Subcutaneous abdominal adipose tissue (tissue), 5 donors: ENCODE data around the gene TRIM17.

Experiments used
- H3K27ac ChIP-seq: one replicate; pipeline ENCODE4 v1.7.0; 2013; ENCODE audit warnings: low read depth, mild to moderate bottlenecking, inconsistent platforms, low read length, moderate library complexity
- H3K27me3 ChIP-seq, 5 donors: one replicate each; pipeline ENCODE4 v1.7.0; 2013; ENCODE audit warnings: low read length in 5 of 5, inconsistent platforms in 1 of 5; ENCODE audit not compliant: control insufficient read depth in 5 of 5, insufficient read depth in 4 of 5
- H3K36me3 ChIP-seq, 5 donors: one replicate each; pipeline ENCODE4 v1.7.0; 2013; ENCODE audit warnings: low read length in 5 of 5; ENCODE audit not compliant: control insufficient read depth in 5 of 5, insufficient read depth in 5 of 5
- H3K4me1 ChIP-seq, 5 donors: one replicate each; pipeline ENCODE4 v1.7.0; 2013; ENCODE audit warnings: low read length in 5 of 5, mild to moderate bottlenecking in 3 of 5, moderate library complexity in 1 of 5; ENCODE audit not compliant: control insufficient read depth in 5 of 5, insufficient read depth in 5 of 5
- H3K4me3 ChIP-seq, 5 donors: one replicate each; pipeline ENCODE4 v1.7.0; 2013; ENCODE audit warnings: low read length in 5 of 5, low read depth in 1 of 5
- H3K9ac ChIP-seq, 5 donors: one replicate each; pipeline ENCODE4 v1.7.0; 2013; ENCODE audit warnings: low read length in 5 of 5, mild to moderate bottlenecking in 4 of 5, moderate library complexity in 3 of 5
- H3K9me3 ChIP-seq, 5 donors: one replicate each; pipeline ENCODE4 v1.7.0; 2013; ENCODE audit warnings: low read length in 5 of 5; ENCODE audit not compliant: control insufficient read depth in 5 of 5
- donor health status: healthy.
- donor health status: healthy.
- donor health status: healthy.
- donor health status: healthy.
- donor health status: healthy.

Gene TRIM17

DNA sequence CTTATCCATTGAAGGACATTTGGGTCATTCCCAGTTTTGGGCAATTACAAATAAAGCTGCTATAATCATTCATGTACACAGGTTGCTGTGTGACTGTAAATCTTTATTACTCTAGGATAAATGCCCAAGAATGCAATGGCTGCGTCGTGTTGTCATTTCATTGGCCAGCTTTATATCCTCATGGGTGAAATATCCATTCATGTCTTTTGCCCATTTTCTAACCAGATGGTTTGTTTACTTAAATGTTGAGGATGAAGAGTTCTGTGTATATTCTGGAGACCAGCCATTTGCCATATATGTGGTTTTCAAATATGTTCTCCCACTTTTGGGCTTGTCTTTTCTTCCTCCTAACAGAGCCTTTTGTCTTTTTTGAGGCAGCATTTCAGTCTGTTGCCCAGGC, 35.3 kb downstream of the TRIM17 start:
- H3K27me3 ChIP-seq, result peaks cover 0 to 5% (median 0%) of the 10 kb centered on the region in 5 donors
- no peak overlapping the region for H3K9ac ChIP-seq
- H3K36me3 ChIP-seq, result no peaks in the 10 kb centered on the region
- H3K4me1 ChIP-seq, result peaks cover 0 to 18% (median 16%) of the 10 kb centered on the region in 5 donors
- H3K9me3 ChIP-seq, result peaks cover 0 to 8% (median 4%) of the 10 kb centered on the region in 5 donors
- no peak overlapping the region for H3K4me3 ChIP-seq
- H3K27ac ChIP-seq, result no peak overlapping the region

DNA sequence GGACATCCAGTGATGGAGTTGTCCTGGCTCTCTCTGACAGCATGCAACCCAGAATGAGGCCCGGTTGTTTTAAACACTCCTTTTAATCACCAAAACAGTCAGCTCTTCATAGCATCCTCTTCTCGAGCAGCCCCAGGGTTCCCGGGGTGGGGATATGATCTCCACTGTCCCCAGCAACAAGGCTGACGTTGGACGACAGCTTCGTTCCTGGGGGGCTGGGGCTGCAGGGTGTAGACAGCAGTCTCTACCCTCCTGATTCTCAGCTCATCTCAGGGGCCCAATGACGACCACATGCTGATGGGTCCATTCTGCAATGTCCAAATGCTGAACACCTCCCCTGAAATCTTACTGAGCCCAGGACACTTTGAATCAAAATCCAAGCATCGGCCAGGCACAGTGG, 37.0 kb downstream of the TRIM17 start:
- peaks cover 0 to 9% (median 4%) of the 10 kb centered on the region in 5 donors for H3K9me3 ChIP-seq
- no peaks in the 10 kb centered on the region for H3K36me3 ChIP-seq
- H3K27me3 ChIP-seq, result peaks cover 0 to 5% (median 0%) of the 10 kb centered on the region in 5 donors
- peak overlapping the region in 3 of 5 donors; percentile 55 to 73 (median 69) for H3K4me3 ChIP-seq
- H3K9ac ChIP-seq, result no peak overlapping the region
- H3K4me1 ChIP-seq, result peaks cover 3 to 28% (median 23%) of the 10 kb centered on the region in 5 donors
- H3K27ac ChIP-seq, result no peak overlapping the region

DNA sequence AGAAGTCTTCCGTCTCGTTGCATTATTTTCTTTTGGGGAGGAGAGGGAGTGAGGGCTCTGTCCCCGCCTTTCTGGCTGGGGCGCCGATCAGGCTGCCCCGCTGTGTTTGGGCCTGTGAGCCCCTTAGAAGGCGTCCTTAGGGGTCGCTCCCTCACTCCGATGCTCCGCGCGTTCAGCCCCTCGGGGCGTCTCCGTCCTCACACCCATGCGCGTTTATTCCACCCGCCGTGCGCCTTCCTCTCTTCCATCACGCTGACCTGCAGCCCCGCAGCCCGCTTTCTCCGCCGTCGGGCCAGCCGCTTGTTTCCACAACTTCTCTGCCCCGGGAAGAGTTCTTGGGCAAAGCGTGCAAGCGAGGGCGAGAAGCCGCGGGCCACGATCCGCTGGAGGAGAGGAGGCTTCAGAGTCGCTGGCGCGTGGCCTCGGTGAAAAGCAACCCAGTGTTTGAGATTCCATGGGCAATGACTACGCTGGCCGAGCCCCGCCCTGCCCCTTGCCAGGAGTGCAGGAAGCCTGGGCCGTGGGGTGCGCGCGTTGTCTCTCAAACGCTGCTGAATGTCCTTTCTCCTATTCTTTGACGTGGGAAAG, 37.7 kb downstream of the TRIM17 start:
- peaks cover 3 to 33% (median 27%) of the 10 kb centered on the region in 5 donors for H3K4me1 ChIP-seq
- H3K4me3 ChIP-seq, result peak overlapping the region; percentile 55 to 73 (median 69)
- no peaks in the 10 kb centered on the region for H3K36me3 ChIP-seq
- H3K9ac ChIP-seq, result peak overlapping the region in 3 of 5 donors; percentile 34 to 67 (median 61)
- peaks cover 0 to 5% (median 0%) of the 10 kb centered on the region in 5 donors for H3K27me3 ChIP-seq
- peaks cover 0 to 9% (median 4%) of the 10 kb centered on the region in 5 donors for H3K9me3 ChIP-seq
- H3K27ac ChIP-seq, result no peak overlapping the region

DNA sequence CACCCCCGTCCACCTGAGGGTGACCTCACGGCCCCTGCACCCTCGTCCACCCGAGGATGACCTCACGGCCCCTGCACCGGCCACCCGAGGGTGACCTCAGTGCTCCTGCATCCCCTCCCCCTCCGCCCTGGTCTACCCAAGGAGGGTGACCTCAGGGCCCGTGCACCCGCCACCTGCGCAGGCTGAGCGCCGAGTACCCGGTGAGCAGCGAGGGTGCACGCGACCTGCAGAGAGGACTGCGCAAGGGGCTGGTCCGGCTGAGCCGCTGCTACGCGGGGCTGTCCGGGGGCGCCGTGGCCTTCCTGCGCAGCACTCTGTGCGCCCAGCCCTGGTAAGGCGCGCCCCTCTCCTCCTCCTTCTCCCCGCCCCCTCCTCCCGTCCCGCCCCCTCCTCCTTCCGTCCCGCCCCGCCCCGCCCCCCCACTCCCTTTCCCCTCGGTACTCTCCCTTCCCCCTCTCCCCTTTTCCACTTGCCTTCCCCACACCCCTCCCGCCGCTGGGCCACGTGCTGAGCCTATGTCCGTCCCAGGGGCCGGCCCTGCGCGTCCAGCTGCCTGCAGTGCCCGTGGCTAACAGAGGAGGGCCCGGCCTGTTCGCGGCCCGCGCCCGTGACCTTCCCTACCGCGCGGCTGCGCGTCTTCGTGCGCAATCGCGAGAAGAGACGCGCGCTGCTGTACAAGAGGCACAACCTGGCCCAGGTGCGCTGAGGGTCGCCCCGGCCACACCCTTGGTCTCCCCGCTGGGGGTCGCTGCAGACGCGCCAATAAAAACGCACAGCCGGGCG, 38.4 kb downstream of the TRIM17 start:
- H3K9ac ChIP-seq, result peak overlapping the region in 3 of 5 donors; percentile 34 to 67 (median 61)
- H3K4me3 ChIP-seq, result peak overlapping the region in 4 of 5 donors; percentile 66 to 73 (median 70)
- no peak overlapping the region for H3K27ac ChIP-seq
- no peaks in the 10 kb centered on the region for H3K36me3 ChIP-seq
- peaks cover 0 to 9% (median 4%) of the 10 kb centered on the region in 5 donors for H3K9me3 ChIP-seq
- peaks cover 0 to 5% (median 0%) of the 10 kb centered on the region in 5 donors for H3K27me3 ChIP-seq
- H3K4me1 ChIP-seq, result peaks cover 3 to 33% (median 27%) of the 10 kb centered on the region in 5 donors

DNA sequence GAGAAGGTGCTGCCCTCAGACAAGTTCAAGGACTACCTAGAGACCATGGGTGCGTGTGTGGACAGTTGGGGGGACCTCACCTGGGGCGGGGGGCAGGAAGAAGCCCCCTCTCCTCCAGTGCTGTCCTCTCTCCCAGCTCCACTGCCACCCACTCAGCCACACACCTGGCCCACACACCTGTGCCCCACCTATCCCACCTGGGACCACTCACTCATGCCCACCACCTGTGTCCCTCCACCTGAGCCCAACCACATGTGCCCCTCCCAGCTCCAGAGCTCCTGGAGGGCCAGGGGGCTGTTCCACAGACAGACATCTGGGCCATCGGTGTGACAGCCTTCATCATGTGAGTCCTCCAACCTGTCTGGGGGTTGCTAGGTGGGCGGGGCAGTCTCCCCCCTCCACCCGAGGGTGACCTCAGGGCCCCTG, 39.0 kb downstream of the TRIM17 start:
- Histone ChIP-seq H3K27ac (no peak overlapping the region), H3K36me3 (no peaks in the 10 kb centered on the region), H3K9me3 (peaks cover 0 to 9% (median 4%) of the 10 kb centered on the region in 5 donors), H3K27me3 (peaks cover 0 to 5% (median under 1%) of the 10 kb centered on the region in 5 donors), H3K4me3 (peak overlapping the region in 1 of 5 donors; percentile 73), H3K4me1 (peaks cover 3 to 33% (median 27%) of the 10 kb centered on the region in 5 donors), H3K9ac (no peak overlapping the region)

DNA sequence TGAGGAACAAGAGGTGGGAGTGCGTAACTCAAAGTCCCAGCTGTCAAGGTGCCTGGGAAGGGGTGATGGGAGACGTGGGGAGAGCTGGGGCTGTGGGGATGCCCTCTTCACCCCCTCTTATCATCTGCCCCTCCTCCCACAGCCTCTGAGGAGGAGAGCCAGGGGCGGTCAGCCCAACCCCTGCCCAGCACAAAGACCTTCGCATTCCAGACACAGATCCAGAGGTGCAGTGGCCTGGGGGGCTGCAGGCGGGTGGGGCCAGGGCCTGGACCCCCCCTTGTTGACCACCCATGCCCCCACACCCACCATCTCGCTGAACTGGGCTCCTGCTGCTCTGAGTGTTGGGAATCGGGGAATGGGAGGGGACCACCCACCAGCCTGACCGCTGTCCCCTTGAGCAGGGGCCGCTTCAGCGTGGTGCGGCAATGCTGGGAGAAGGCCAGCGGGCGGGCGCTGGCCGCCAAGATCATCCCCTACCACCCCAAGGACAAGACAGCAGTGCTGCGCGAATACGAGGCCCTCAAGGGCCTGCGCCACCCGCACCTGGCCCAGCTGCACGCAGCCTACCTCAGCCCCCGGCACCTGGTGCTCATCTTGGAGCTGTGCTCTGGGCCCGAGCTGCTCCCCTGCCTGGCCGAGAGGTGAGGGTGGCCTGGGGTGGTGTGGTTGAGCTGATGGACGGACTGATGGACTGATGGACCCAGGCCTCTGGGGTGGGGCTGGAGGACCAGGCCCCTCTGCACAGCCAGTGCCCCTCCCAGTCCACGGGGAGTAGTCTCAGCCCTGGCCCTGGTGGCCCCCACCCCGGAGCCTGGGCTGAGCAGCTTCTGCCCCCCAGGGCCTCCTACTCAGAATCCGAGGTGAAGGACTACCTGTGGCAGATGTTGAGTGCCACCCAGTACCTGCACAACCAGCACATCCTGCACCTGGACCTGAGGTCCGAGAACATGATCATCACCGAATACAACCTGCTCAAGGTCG, 39.7 kb downstream of the TRIM17 start:
- Histone ChIP-seq H3K27ac (no peak overlapping the region), H3K4me1 (peaks cover 3 to 33% (median 27%) of the 10 kb centered on the region in 5 donors), H3K27me3 (peaks cover 0 to 10% (median 8%) of the 10 kb centered on the region in 5 donors), H3K9me3 (peaks cover 0 to 9% (median 4%) of the 10 kb centered on the region in 5 donors), H3K36me3 (no peaks in the 10 kb centered on the region), H3K4me3 (no peak overlapping the region), H3K9ac (no peak overlapping the region)

DNA sequence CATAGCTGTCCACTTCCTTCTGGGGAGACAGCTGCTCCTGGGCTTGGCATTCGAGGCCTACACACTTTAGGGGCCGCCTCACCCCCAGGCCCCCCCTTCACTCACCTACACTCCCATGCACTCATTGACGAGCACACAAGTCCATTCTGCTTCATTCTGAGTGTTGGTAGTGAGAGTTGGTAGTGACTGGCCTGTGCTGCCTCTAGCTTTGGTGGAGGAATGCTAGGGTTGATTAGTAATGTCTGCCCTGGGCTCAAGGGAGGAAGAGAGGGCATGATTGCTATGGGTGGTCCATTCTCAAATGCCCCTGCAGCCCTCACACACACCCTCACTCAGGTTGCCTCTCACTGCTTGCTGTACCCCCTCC, 40.4 kb downstream of the TRIM17 start:
- Histone ChIP-seq H3K27ac (no peak overlapping the region), H3K4me1 (peaks cover 3 to 33% (median 27%) of the 10 kb centered on the region in 5 donors)

DNA sequence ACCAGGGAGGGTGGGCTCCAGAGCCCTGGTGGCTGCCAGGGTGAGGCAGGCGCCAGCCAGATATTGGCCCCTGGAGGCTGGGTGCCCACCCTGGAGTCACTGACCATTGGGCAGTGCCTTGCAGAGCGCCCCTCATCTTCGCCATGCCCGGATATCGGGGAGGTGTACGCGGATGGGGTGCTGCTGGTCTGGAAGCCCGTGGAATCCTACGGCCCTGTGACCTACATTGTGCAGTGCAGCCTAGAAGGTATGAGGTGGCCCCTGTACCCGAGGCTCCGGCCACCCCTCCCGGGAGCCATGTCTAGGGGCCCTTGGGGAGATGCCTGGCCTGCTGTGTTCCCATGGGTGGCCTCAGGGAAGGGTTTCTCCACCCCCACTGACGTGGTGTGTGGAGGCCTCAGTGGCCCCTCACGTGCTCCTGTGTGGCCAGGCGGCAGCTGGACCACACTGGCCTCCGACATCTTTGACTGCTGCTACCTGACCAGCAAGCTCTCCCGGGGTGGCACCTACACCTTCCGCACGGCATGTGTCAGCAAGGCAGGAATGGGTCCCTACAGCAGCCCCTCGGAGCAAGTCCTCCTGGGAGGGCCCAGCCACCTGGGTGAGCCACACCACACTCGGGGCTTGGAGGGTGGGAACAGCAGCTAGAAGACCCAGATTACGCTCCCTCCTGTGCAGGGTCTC, 40.9 kb downstream of the TRIM17 start:
- Histone ChIP-seq H3K4me3 (no peak overlapping the region), H3K27ac (no peak overlapping the region), H3K27me3 (peaks cover 4 to 16% (median 9%) of the 10 kb centered on the region in 5 donors), H3K9me3 (peaks cover 0 to 9% (median 4%) of the 10 kb centered on the region in 5 donors), H3K36me3 (no peaks in the 10 kb centered on the region), H3K4me1 (peaks cover 3 to 33% (median 27%) of the 10 kb centered on the region in 5 donors), H3K9ac (no peak overlapping the region)

More for the DNA sequence above, 40.4 kb downstream of the TRIM17 start:
- no peak overlapping the region for H3K4me3 ChIP-seq
- H3K9ac ChIP-seq, result no peak overlapping the region
- H3K36me3 ChIP-seq, result no peaks in the 10 kb centered on the region
- peaks cover 0 to 16% (median 9%) of the 10 kb centered on the region in 5 donors for H3K27me3 ChIP-seq
- H3K9me3 ChIP-seq, result peaks cover 0 to 9% (median 4%) of the 10 kb centered on the region in 5 donors
